Endodermal cell (in vitro differentiated cells): ENCODE data around the gene MLN. TPM values are rescaled to one million over a fixed set of nuclear protein-coding genes. Genes with fewer than 3 reads are reported as not detected.

Experiments used
- DNase-seq: peaks from one replicate; pipeline ENCODE4 v3.0.0-alpha.2; 2017
- H3K27ac ChIP-seq: 2 replicates; pipeline ENCODE4 v1.5.1; 2013; ENCODE audit warnings: mild to moderate bottlenecking, low read depth, low read length, moderate library complexity
- H3K27me3 ChIP-seq: 2 replicates; pipeline ENCODE4 v1.6.1; 2013; ENCODE audit warnings: mild to moderate bottlenecking, low read length, moderate library complexity; ENCODE audit not compliant: insufficient read depth, control insufficient read depth, poor library complexity, severe bottlenecking
- H3K36me3 ChIP-seq: 2 replicates; pipeline ENCODE4 v1.7.0; 2013; ENCODE audit warnings: mild to moderate bottlenecking, low read length, moderate library complexity; ENCODE audit not compliant: control insufficient read depth, insufficient read depth
- H3K4me1 ChIP-seq: one replicate; pipeline ENCODE4 v1.7.0; 2013; ENCODE audit warnings: low read length; ENCODE audit not compliant: control insufficient read depth, insufficient read depth
- H3K4me3 ChIP-seq: 2 replicates; pipeline ENCODE4 v1.5.1; 2013; ENCODE audit warnings: mild to moderate bottlenecking, low read length, moderate library complexity
- H3K9ac ChIP-seq: 2 replicates; pipeline ENCODE4 v1.6.1; 2013; ENCODE audit warnings: mild to moderate bottlenecking, low read length, moderate library complexity; ENCODE audit not compliant: poor library complexity, severe bottlenecking; ENCODE audit errors: extremely low read depth
- H3K9me3 ChIP-seq: 2 replicates; pipeline ENCODE4 v1.6.1; 2013; ENCODE audit warnings: mild to moderate bottlenecking, low read length, moderate library complexity; ENCODE audit not compliant: control insufficient read depth
- H3K27ac Mint-ChIP-seq: 2 replicates; pipeline ENCODE4 v1.8.0; 2020; ENCODE audit warnings: mixed read lengths
- H3K27me3 Mint-ChIP-seq: 2 replicates; pipeline ENCODE4 v1.8.0; 2021; ENCODE audit warnings: mild to moderate bottlenecking, mixed read lengths; ENCODE audit not compliant: insufficient read depth
- H3K36me3 Mint-ChIP-seq: 2 replicates; pipeline ENCODE4 v1.8.0; 2020; ENCODE audit warnings: low read depth, mixed read lengths
- H3K4me1 Mint-ChIP-seq: 2 replicates; pipeline ENCODE4 v1.8.0; 2020; ENCODE audit warnings: mixed read lengths
- H3K4me3 Mint-ChIP-seq: 2 replicates; pipeline ENCODE4 v1.8.0; 2020; ENCODE audit warnings: mild to moderate bottlenecking, moderate library complexity, mixed read lengths
- H3K9me3 Mint-ChIP-seq: 2 replicates; pipeline ENCODE4 v1.8.0; 2020; ENCODE audit warnings: mild to moderate bottlenecking, mixed read lengths
- WGBS, 2 experiments: methylation state at CpG; one replicate each; pipeline versions ENCODE4 v1.1.5 to v1.1.7; 2013; ENCODE audit warnings: missing lambda C conversion rate in 2 of 2, mixed read lengths in 1 of 2; ENCODE audit not compliant: insufficient coverage in 1 of 2, insufficient read length in 1 of 2; 5-methylcytosine and 5-hydroxymethylcytosine counted together
- total RNA-seq, 2 donors: library from RNA; stranded (reverse); fragmentation: NEBNext Ultra II Directional in 1 of 2; extraction: Animal tissue kit (Norgen Biotek cat#: 25700) in 1 of 2; gene quantifications; 2 replicates in 1 of 2; 3 replicates in 1 of 2; pipeline ENCODE4 v1.2.1, GENCODE V29; 2021
- TF ChIP-seq, protein P1 (sequence below): fragments of 200-600 bp; sonication (generic); conservative IDR thresholded peaks from 2 replicates; pipeline ENCODE4 v1.5.0; 2021; ENCODE audit warnings: antibody characterized with exemption, mild to moderate bottlenecking

MLN gene
- total RNA-seq, 2 donors from 2014 or later: not detected

DNA sequence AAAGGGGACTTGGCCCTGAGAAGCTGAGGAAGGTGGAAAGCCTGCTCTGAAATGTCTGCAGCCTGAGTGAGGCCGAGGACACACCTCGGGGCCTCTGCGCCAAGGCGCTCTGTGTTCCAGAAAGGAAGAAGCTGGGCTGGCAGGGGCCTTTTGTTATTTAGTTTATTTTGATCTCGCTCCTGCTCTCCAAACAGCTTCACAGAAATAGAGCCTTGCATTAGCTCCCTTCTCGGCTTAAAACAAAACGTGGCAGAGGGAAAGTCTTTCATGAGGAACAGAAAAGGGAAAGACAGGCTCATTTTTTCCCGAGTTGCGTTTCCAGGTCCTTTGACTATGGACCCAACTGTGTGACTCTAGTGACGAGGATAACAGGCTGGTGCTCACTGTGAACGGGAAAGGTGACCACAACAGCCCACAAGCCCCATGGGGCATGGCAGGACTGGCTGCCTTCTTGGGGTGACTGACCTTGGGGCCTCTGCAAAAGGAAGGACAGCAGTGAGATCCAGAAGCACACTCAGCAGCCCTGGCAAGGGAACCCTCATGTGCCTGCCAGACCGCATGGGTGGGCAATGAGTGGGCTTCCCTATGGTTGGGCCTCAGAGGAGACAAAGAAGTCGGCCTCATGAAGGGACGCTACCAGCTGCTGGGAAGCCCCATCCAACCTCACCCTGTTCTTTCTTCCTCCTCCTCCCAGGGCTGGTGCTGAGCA lies 33.5 kb downstream of the MLN start:
- Mint-ChIP-seq H3K4me3 (no peak overlapping the region), H3K27me3 (peaks cover 8% of the 10 kb centered on the region), H3K9me3 (peaks cover 6% of the 10 kb centered on the region), H3K36me3 (peaks cover 20% of the 10 kb centered on the region), H3K4me1 (peaks cover 32% of the 10 kb centered on the region), H3K27ac (peak overlapping the region; percentile 53)
- Histone ChIP-seq H3K27me3 (no peaks in the 10 kb centered on the region), H3K9ac (no peak overlapping the region), H3K9me3 (no peaks in the 10 kb centered on the region), H3K36me3 (peaks cover 26% of the 10 kb centered on the region), H3K27ac (no peak overlapping the region), H3K4me3 (no peak overlapping the region), H3K4me1 (peaks cover 7% of the 10 kb centered on the region)
- 78 to 82% methylated on average over 7 to 14 of the region's 14 CpGs for WGBS, 2 experiments
- DNase-seq: no peak
- TF ChIP-seq, protein P1, sequence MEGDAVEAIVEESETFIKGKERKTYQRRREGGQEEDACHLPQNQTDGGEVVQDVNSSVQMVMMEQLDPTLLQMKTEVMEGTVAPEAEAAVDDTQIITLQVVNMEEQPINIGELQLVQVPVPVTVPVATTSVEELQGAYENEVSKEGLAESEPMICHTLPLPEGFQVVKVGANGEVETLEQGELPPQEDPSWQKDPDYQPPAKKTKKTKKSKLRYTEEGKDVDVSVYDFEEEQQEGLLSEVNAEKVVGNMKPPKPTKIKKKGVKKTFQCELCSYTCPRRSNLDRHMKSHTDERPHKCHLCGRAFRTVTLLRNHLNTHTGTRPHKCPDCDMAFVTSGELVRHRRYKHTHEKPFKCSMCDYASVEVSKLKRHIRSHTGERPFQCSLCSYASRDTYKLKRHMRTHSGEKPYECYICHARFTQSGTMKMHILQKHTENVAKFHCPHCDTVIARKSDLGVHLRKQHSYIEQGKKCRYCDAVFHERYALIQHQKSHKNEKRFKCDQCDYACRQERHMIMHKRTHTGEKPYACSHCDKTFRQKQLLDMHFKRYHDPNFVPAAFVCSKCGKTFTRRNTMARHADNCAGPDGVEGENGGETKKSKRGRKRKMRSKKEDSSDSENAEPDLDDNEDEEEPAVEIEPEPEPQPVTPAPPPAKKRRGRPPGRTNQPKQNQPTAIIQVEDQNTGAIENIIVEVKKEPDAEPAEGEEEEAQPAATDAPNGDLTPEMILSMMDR: no peak

GRCh38 chr6:33769248-33769821 lies 34.5 kb downstream of the MLN start:
- Histone ChIP-seq H3K4me1 (peaks cover 7% of the 10 kb centered on the region), H3K9ac (no peak overlapping the region), H3K27me3 (no peaks in the 10 kb centered on the region), H3K9me3 (no peaks in the 10 kb centered on the region), H3K36me3 (peaks cover 18% of the 10 kb centered on the region), H3K27ac (no peak overlapping the region), H3K4me3 (no peak overlapping the region)
- Mint-ChIP-seq H3K27ac (no peak overlapping the region), H3K36me3 (peaks cover 12% of the 10 kb centered on the region), H3K4me3 (no peak overlapping the region), H3K4me1 (peaks cover 32% of the 10 kb centered on the region), H3K27me3 (peaks cover 8% of the 10 kb centered on the region), H3K9me3 (peaks cover 6% of the 10 kb centered on the region)
- TF ChIP-seq, protein P1: no peak
- no peak for DNase-seq
- 67 to 94% methylated on average over 1 to 10 of the region's 10 CpGs for WGBS, 2 experiments

DNA sequence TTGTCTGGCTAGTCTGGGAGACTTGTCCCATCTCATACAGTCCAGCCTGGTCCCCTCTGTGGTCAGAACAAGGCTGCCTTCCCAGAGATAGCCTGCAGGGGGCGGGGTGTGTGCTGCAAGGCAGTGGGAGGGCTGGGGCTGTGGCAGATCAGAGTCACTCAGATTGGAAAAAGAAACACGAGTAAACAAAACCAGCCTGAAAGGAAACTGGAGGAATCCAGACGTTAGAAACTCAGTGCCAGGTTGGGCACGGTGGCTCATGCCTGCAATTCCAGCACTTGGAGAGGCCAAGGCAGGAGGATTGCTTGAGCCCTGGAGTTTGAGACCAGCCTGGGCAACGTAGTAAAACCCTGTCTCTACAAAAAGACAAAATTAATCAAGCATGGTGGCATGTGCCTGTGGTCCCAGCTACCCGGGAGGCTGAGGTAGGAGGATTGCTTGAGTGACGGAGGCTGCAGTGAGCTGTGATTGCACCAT lies 35.1 kb downstream of the MLN start:
- H3K4me3 ChIP-seq: no peak overlapping the region
- 56 to 57% methylated on average over 5 to 7 of the region's 7 CpGs for WGBS, 2 experiments
- H3K36me3 Mint-ChIP-seq: peaks cover 12% of the 10 kb centered on the region
- no peaks in the 10 kb centered on the region for H3K27me3 ChIP-seq
- peak overlapping the region; percentile 17 for H3K27ac Mint-ChIP-seq
- peaks cover 32% of the 10 kb centered on the region for H3K4me1 Mint-ChIP-seq
- peaks cover 13% of the 10 kb centered on the region for H3K36me3 ChIP-seq
- peaks cover 7% of the 10 kb centered on the region for H3K4me1 ChIP-seq
- peaks cover 8% of the 10 kb centered on the region for H3K27me3 Mint-ChIP-seq
- no peak overlapping the region for H3K4me3 Mint-ChIP-seq
- TF ChIP-seq, protein P1: peak; percentile 90
- H3K9me3 Mint-ChIP-seq: peaks cover 6% of the 10 kb centered on the region
- no peaks in the 10 kb centered on the region for H3K9me3 ChIP-seq
- no peak overlapping the region for H3K27ac ChIP-seq
- DNase-seq: peak; percentile 96
- H3K9ac ChIP-seq: no peak overlapping the region
